ENCODE results near the gene ZNF529. TPM values are rescaled to one million over a fixed set of nuclear protein-coding genes. Genes with fewer than 3 reads are reported as not detected.

Gene ZNF529
- total RNA-seq, 6 donors from 2014 or later: 6.0 to 18.9 (median 10.0) TPM

DNA sequence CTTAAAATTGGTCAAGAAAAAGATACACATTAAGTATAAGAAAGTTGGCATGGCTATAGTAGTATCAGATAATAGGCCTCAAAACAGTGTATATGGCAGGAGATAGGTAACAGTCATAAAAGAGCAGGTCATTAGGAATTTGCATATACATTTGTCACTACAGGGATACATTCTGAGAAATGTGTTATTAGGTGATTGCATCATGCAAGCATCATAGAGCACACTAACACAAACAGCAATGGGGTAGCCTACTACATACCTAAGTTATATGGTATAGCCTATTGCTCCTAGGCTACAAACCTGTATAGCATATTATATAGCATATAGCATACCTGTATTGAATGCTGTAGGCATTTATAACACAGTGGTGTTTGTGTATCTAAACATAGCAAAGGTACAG lies 6.2 kb upstream of the ZNF529 start:
- H3K4me1 ChIP-seq: peaks cover 2 to 8% (median 6%) of the 10 kb centered on the region in 4 donors
- no peak for DNase-seq
- ATAC-seq (ENCODE audit: low FRiP score in 2 of 2): no peak
- peaks cover 17 to 64% (median 50%) of the 10 kb centered on the region in 4 donors for H3K9me3 ChIP-seq
- no peak overlapping the region for H3K4me3 ChIP-seq
- H3K27ac ChIP-seq: no peak overlapping the region
- TF ChIP-seq CTCF (IDR thresholded peaks at IDR 0.05) (no peak), POLR2A (IDR thresholded peaks at IDR 0.05) (no peak), EP300 (IDR thresholded peaks at IDR 0.05) (no peak), POLR2AphosphoS5 (IDR thresholded peaks at IDR 0.05) (no peak)
- no peaks in the 10 kb centered on the region for H3K27me3 ChIP-seq
- peaks cover 18 to 52% (median 34%) of the 10 kb centered on the region in 4 donors for H3K36me3 ChIP-seq

GRCh38 chr19:36577271-36577996 lies 4.3 kb upstream of the ZNF529 start:
- ATAC-seq (ENCODE audit: low FRiP score in 2 of 2) (no peak), DNase-seq (no peak)
- H3K9me3 ChIP-seq: peaks cover 17 to 51% (median 40%) of the 10 kb centered on the region in 4 donors
- no peak for TF ChIP-seq POLR2AphosphoS5 (IDR thresholded peaks at IDR 0.05)
- TF ChIP-seq CTCF (IDR thresholded peaks at IDR 0.05): no peak
- no peak for TF ChIP-seq EP300 (IDR thresholded peaks at IDR 0.05)
- no peak for TF ChIP-seq POLR2A (IDR thresholded peaks at IDR 0.05)
- H3K4me1 ChIP-seq: peaks cover 6 to 13% (median 9%) of the 10 kb centered on the region in 4 donors
- H3K27me3 ChIP-seq: no peaks in the 10 kb centered on the region
- WGBS, 2 donors: 92 to 94% methylated on average over 3 of the region's 3 CpGs
- no peak overlapping the region for H3K4me3 ChIP-seq
- peaks cover 18 to 52% (median 34%) of the 10 kb centered on the region in 4 donors for H3K36me3 ChIP-seq
- no peak overlapping the region for H3K27ac ChIP-seq

DNA sequence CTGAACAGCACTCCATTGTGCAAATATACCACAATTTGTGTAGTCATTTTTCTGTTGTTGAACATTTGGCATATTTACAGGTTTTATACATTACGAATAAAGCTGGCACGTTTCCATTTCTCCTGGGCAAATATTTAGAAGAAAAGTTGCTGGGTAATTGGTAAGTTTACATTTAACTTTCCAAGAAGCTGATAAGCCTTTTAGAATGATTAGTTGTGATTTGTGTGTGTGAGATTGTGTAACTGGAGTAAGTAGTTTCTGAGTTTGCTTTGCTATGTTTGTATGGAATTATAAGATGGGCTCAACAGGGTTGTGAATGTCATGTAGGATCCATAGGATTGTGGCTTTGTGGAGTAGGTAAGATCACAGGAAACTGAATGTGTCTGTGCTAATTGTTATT lies 1.6 kb upstream of the ZNF529 start:
- ATAC-seq (ENCODE audit: low FRiP score in 2 of 2): no peak
- H3K27me3 ChIP-seq: no peaks in the 10 kb centered on the region
- no peak for DNase-seq
- no peak for TF ChIP-seq POLR2A (IDR thresholded peaks at IDR 0.05)
- TF ChIP-seq CTCF (IDR thresholded peaks at IDR 0.05): no peak
- no peak for TF ChIP-seq EP300 (IDR thresholded peaks at IDR 0.05)
- TF ChIP-seq POLR2AphosphoS5 (IDR thresholded peaks at IDR 0.05): no peak
- no peak overlapping the region for H3K27ac ChIP-seq
- peaks cover 18 to 39% (median 26%) of the 10 kb centered on the region in 4 donors for H3K36me3 ChIP-seq
- no peak overlapping the region for H3K4me3 ChIP-seq
- WGBS, 2 donors: 49 to 74% methylated on average over 2 of the region's 2 CpGs
- H3K9me3 ChIP-seq: peaks cover 5 to 36% (median 28%) of the 10 kb centered on the region in 4 donors
- H3K4me1 ChIP-seq: peaks cover 10 to 22% (median 12%) of the 10 kb centered on the region in 4 donors

DNA sequence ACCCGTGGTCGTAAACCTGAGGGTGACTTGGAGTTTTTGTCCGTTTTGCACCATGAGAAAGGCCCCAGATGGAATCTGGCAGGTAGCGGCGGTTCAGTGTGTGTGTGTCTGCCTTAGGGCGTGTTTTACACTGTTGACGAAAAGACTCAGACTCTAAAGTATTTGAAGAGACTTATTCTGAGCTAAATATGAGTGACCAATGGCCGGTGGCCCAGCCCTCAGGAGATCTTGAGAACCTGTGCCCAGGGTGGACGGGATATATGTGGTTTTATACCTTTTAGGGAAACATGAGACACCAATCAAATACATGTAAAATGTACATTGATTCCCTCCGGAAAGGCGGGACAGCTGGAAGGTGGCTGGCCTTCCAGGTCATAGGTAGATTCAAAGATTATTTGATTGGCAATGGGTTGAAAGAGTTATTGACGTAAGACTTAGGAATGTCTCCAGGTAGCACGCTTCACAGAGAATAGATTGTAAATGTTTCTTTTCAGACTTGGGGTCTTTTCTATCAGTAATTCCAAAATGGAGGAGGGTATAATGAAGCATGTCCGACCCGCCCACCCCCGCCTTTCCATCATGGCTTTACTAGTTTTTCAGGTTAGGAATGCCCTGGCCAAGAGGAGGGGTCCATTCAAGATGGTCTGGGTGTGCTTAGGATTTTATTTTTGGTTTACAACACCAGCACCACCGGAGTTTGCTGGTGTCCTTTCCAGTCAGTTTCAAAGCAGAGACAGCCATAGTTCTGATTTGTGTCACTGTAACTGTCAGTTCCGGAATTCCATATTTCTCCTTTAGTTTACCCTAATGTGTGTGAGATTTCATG lies 1.0 kb upstream of the ZNF529 start:
- Histone ChIP-seq H3K4me3 (peak overlapping the region; percentile 70 to 95 (median 77)), H3K36me3 (peaks cover 13 to 39% (median 25%) of the 10 kb centered on the region in 4 donors), H3K4me1 (peaks cover 10 to 22% (median 12%) of the 10 kb centered on the region in 4 donors), H3K27ac (peak overlapping the region; percentile 87 to 92 (median 91)), H3K9me3 (peaks cover 0 to 35% (median 29%) of the 10 kb centered on the region in 4 donors), H3K27me3 (no peaks in the 10 kb centered on the region)
- no peak for TF ChIP-seq POLR2A (IDR thresholded peaks at IDR 0.05)
- TF ChIP-seq EP300 (IDR thresholded peaks at IDR 0.05): no peak
- TF ChIP-seq CTCF (IDR thresholded peaks at IDR 0.05): no peak
- no peak for TF ChIP-seq POLR2AphosphoS5 (IDR thresholded peaks at IDR 0.05)
- ATAC-seq (ENCODE audit: low FRiP score in 2 of 2) (peak in 1 of 2 donors; percentile 32), DNase-seq (peak in 1 of 2 donors; percentile 23)
- WGBS, 2 donors: 29 to 33% methylated on average over 17 to 18 of the region's 18 CpGs
